VCaP (cell line): ENCODE results near the gene USF3.

Source experiments
- H3K27ac ChIP-seq: fragments of 450-650 bp; 2 replicates; pipeline ENCODE4 v1.5.1; 2017
- TF ChIP-seq, protein P1 (sequence below): fragments of 450-650 bp; conservative IDR thresholded peaks from 2 replicates; pipeline ENCODE4 v1.5.1; 2017; ENCODE audit warnings: mild to moderate bottlenecking, moderate library complexity

USF3 gene

DNA sequence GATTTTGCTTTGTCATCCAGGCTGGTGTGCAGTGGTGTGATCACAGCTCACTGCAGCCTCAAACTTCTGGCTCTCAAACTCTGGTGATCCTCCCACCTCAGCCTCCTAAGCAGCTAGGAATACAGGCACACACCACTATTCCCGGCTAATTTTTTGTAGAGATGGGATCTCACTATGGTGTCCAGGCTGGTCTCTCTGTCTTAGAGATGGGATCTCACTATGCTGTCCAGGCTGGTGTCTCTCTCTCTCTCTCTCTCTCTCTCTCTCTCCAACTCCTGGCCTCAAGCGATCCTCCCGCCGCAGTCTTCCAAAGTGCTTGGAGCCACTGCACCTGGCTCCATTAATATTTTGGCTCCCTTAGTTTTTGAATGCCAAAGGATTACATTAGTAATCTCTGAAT is 17.7 kb downstream of the USF3 start:
- no peak overlapping the region for H3K27ac ChIP-seq
- TF ChIP-seq, protein P1, sequence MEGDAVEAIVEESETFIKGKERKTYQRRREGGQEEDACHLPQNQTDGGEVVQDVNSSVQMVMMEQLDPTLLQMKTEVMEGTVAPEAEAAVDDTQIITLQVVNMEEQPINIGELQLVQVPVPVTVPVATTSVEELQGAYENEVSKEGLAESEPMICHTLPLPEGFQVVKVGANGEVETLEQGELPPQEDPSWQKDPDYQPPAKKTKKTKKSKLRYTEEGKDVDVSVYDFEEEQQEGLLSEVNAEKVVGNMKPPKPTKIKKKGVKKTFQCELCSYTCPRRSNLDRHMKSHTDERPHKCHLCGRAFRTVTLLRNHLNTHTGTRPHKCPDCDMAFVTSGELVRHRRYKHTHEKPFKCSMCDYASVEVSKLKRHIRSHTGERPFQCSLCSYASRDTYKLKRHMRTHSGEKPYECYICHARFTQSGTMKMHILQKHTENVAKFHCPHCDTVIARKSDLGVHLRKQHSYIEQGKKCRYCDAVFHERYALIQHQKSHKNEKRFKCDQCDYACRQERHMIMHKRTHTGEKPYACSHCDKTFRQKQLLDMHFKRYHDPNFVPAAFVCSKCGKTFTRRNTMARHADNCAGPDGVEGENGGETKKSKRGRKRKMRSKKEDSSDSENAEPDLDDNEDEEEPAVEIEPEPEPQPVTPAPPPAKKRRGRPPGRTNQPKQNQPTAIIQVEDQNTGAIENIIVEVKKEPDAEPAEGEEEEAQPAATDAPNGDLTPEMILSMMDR, result no peak

DNA sequence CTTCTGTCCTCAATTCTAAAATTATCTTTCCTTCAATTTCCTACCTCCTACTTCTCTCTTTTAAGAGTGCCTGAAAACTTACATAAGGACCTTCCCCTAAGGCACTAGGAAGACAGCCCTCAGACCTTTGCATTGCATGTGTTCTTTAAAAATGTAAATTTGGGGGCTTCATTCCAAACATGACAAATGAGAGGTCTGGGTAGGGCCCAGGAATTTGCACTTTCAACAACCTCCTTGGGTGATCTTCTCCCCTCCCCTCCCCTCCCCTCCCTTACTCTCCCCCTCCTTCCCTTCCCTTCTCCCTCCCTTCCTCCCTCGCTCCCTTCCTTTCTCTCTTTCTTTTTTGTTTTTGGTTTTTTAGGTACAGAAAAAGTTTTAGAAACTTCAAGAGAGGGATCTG is 18.7 kb downstream of the USF3 start:
- TF ChIP-seq, protein P1, result no peak
- H3K27ac ChIP-seq, result no peak overlapping the region

DNA sequence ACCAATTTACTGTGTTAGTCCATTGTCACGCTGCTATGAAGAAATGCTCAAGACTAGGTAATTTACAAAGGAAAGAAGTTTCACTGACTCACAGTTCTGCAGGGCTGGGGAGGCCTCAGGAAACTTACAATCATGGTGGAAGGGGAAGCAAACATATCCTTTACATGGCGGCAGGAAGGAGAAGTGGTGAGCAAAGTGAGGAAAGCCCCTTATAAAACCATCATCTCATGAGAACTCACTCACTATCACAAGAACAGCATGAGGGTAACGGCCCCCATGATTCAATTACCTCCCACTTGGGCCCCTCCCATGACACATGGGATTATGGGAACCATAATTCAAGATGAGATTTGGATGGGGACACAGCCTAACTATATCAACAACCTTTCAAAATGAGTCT is 20.2 kb downstream of the USF3 start:
- no peak overlapping the region for H3K27ac ChIP-seq
- TF ChIP-seq, protein P1, result no peak

DNA sequence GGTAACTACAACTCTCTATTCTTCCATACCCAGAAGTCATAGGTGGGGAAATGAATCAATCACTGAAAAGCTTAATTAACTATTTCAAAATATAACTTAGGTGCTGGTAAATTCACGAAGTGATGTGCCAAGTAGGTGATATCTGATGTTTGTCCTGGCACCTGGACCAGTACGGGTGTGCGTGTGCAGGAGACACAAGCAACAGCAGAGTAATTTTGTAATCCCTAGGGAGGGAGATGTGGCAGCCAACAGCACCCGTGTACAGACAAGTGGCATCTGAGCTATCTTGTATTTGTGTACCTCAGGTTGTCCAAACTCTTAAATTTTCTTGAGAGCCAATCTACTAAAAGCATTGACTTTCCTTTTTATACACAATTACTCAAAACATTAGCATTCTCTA is 22.8 kb downstream of the USF3 start:
- H3K27ac ChIP-seq, result peak overlapping the region; percentile 40
- TF ChIP-seq, protein P1, result no peak

- H3K27ac ChIP-seq, result peak overlapping the region; percentile 94
- TF ChIP-seq, protein P1, result no peak
Measured at GRCh38 chr3:113668015-113668414, 28.4 kb downstream of the USF3 start.

DNA sequence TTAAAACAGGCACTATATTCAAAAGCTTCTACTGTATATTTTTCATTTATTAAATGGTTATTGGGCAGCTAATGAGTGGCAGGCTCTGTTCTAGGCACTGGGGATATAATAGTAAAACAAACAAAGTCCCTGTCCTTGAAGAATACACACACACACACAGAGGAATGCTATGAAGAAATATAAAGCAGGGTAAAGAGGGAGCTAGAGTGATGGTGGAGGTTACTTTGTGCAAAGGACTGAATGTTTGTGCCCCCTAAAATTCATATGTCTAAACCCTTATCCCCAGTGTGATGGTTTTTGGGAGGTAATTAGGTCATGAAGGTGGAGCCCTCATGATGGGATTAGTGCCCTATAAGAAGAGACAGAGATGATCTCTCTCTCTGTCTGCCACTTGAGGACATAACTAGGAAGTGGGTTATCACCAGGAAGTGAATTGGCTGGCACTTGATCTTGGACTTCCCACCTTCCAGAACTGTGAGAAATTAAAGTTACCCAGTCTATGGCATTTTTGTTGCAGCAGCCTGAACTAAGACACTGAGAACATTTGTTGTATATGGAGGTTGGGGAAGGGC is 31.8 kb downstream of the USF3 start:
- TF ChIP-seq, protein P1, result no peak
- H3K27ac ChIP-seq, result peak overlapping the region; percentile 94

- peak overlapping the region; percentile 94 for H3K27ac ChIP-seq
- TF ChIP-seq, protein P1, result no peak
Measured at GRCh38 chr3:113663761-113664160, 32.7 kb downstream of the USF3 start.
